C4-2B (cell line): ENCODE measurements around the gene DDX39B.

ENCODE experiments used
- H3K27ac ChIP-seq: fragments of 450-650 bp; 2 replicates; pipeline ENCODE4 v1.5.1; 2017
- CTCF ChIP-seq: fragments of 450-650 bp; conservative IDR thresholded peaks from 2 replicates; pipeline ENCODE4 v1.5.1; 2017; ENCODE audit warnings: mild to moderate bottlenecking
- ZFX ChIP-seq: fragments of 450-650 bp; IDR thresholded peaks from 2 replicates; pipeline ENCODE4 v1.6.1; 2017

The DDX39B gene

GRCh38 chr6:31582230-31582643 lies 40.4 kb upstream of the DDX39B start, which contains the start of gene LTB:
Gene LTB, minus strand, starts transcription at chr6:31582424. Its CDS starts 7 bp downstream, at chr6:31582417.
- no peak for TF ChIP-seq ZFX
- TF ChIP-seq CTCF, result no peak
- no peak within 1 kb of the TSS for H3K27ac ChIP-seq

GRCh38 chr6:31581434-31582229 lies 39.8 kb upstream of the DDX39B start:
- TF ChIP-seq ZFX (no peak), CTCF (no peak)
- no peak overlapping the region for H3K27ac ChIP-seq

GRCh38 chr6:31580807-31581433 lies 39.1 kb upstream of the DDX39B start:
- TF ChIP-seq CTCF (peak; percentile 99), ZFX (no peak)
- H3K27ac ChIP-seq, result no peak overlapping the region

- H3K27ac ChIP-seq, result no peak overlapping the region
- TF ChIP-seq ZFX (no peak), CTCF (0 out of 2 replicates have a peak, but pooled peaks have one; percentile 11)
Measured at GRCh38 chr6:31580438-31580740, 38.6 kb upstream of the DDX39B start.

GRCh38 chr6:31579546-31580437 lies 38.0 kb upstream of the DDX39B start:
- H3K27ac ChIP-seq, result no peak overlapping the region
- TF ChIP-seq ZFX, result no peak
- TF ChIP-seq CTCF, result no peak

GRCh38 chr6:31579119-31579505 lies 37.3 kb upstream of the DDX39B start:
- TF ChIP-seq ZFX (no peak), CTCF (no peak)
- H3K27ac ChIP-seq, result no peak overlapping the region
